K562 (cell line): Measurements from ENCODE around the gene NOTCH3. TPM values are rescaled to one million over a fixed set of nuclear protein-coding genes. Genes with fewer than 3 reads are reported as not detected.
A peak's percentile ranks its signal among the peaks of the same experiment; 100 is the strongest.

Experiments
- ATAC-seq: fragments of 200-7000 bp; cut with Tn5 transposase; 3 replicates; pipeline ENCODE4 v1.9.1; 2020; ENCODE audit warnings: moderate library complexity
- BruUV-seq: library from RNA; stranded (reverse); fragments of 400-500 nt; replicated peaks from 2 replicates; lab custom pipeline; 2021; lab: Mats Ljungman, UMichigan
- CTCF ChIA-PET: fragments of 300-600 bp; formaldehyde crosslinking; extraction: SDS; loops from one replicate; lab custom pipeline; 2021; ENCODE audit warnings: low intra/inter-chr PET ratio; lab: Yijun Ruan, JAX
- POLR2A ChIA-PET: fragments of 300-600, 350-650 bp; sonication (Branson Sonifier 250); formaldehyde crosslinking; extraction: SDS; loops from one replicate; lab custom pipeline; 2021; ENCODE audit warnings: antibody characterized with exemption, inconsistent platforms; lab: Yijun Ruan, JAX
- DNase-seq, 4 experiments: peaks; one replicate each; pipeline versions ENCODE4 v3.0.0 to v3.0.0-alpha.2; 2011 to 2018; ENCODE audit warnings: low spot score in 3 of 4, mixed read lengths in 3 of 4; ENCODE audit errors: extremely low read depth in 1 of 4
- FAIRE-seq: peaks from 2 replicates; lab custom pipeline; 2011; peaks lifted over from hg19 to GRCh38; lab: Jason Lieb, UNC
- H2AFZ ChIP-seq: 2 replicates; pipeline ENCODE4 v1.6.0; 2011; ENCODE audit warnings: low read depth, low read length, control low read depth, inconsistent platforms
- H3K27ac ChIP-seq: fragments of 200-600 bp; 3 replicates; pipeline ENCODE4 v1.8.0; 2011; ENCODE audit warnings: low read depth, mild to moderate bottlenecking, control low read depth, inconsistent platforms, low read length, moderate library complexity, mixed read lengths; ENCODE audit errors: extremely low read depth
- H3K27me3 ChIP-seq, 2 experiments: fragments of 300-600 bp in 1 of 2; 2 replicates in 1 of 2; 3 replicates in 1 of 2; pipeline versions ENCODE4 v1.6.0 to v1.8.0; 2011; ENCODE audit warnings: inconsistent platforms in 2 of 2, low read length in 2 of 2, mild to moderate bottlenecking in 1 of 2, mixed read lengths in 1 of 2, moderate library complexity in 1 of 2; ENCODE audit not compliant: control insufficient read depth in 2 of 2, insufficient read depth in 2 of 2
- H3K36me3 ChIP-seq: fragments of 300-600 bp; 3 replicates; pipeline ENCODE4 v1.8.0; 2011; ENCODE audit warnings: mild to moderate bottlenecking, low read length, inconsistent platforms; ENCODE audit not compliant: control insufficient read depth, insufficient read depth
- H3K4me1 ChIP-seq, 2 experiments: fragments of 200-600 bp in 1 of 2; replicated peaks in 1 of 2; 2 replicates in 1 of 2; 3 replicates in 1 of 2; pipeline versions ENCODE4 v1.5.1 to v1.8.0; 2011; ENCODE audit warnings: inconsistent platforms in 2 of 2, low read length in 2 of 2, mild to moderate bottlenecking in 1 of 2, mixed read lengths in 1 of 2, moderate library complexity in 1 of 2; ENCODE audit not compliant: control insufficient read depth in 2 of 2, insufficient read depth in 2 of 2
- H3K4me2 ChIP-seq: 2 replicates; pipeline ENCODE4 v1.6.1; 2011; ENCODE audit warnings: low read length, control low read depth, inconsistent platforms, mixed read lengths; ENCODE audit not compliant: insufficient read depth
- H3K4me3 ChIP-seq: fragments of 200-600 bp; sonication (generic), shearing (Covaris generic); 2 replicates; pipeline ENCODE4 v1.5.1; 2016; ENCODE audit warnings: control low read depth, inconsistent platforms
- H3K79me2 ChIP-seq: fragments of 200-600 bp; 3 replicates; pipeline ENCODE4 v1.8.0; 2011; ENCODE audit warnings: low read length, inconsistent platforms; ENCODE audit not compliant: control insufficient read depth, insufficient read depth
- H3K9ac ChIP-seq, 2 experiments: 2 replicates each; pipeline versions ENCODE4 v1.6.0 to v1.6.1; 2011; ENCODE audit warnings: low read depth in 2 of 2, low read length in 2 of 2, control low read depth in 1 of 2, inconsistent platforms in 1 of 2, mild to moderate bottlenecking in 1 of 2, mixed read lengths in 1 of 2; ENCODE audit not compliant: insufficient read depth in 1 of 2
- H3K9me1 ChIP-seq: one replicate; pipeline ENCODE4 v1.6.0; 2011; ENCODE audit warnings: inconsistent platforms, mild to moderate bottlenecking, low read length, moderate library complexity; ENCODE audit not compliant: control insufficient read depth, insufficient read depth
- H3K9me3 ChIP-seq: replicated peaks from 2 replicates; pipeline ENCODE4 v1.5.1; 2011; ENCODE audit warnings: low read depth, low read length, inconsistent platforms; ENCODE audit not compliant: control insufficient read depth, insufficient read depth
- H4K20me1 ChIP-seq: replicated peaks from 2 replicates; pipeline ENCODE4 v1.6.1; 2011; ENCODE audit warnings: low read length, inconsistent platforms, mixed read lengths; ENCODE audit not compliant: control insufficient read depth, insufficient read depth
- DEAF1 ChIP-seq: fragments of 450-650 bp; formaldehyde crosslinking; IDR thresholded peaks from 2 replicates; pipeline ENCODE4 v1.4.0; 2020; ENCODE audit warnings: mild to moderate bottlenecking, moderate library complexity
- MCM2 ChIP-seq: fragments of 450-650 bp; IDR thresholded peaks from 2 replicates; pipeline ENCODE4 v1.6.1; 2017; ENCODE audit warnings: low read depth, mild to moderate bottlenecking
- NFE2L1 ChIP-seq: fragments of 450-650 bp; IDR thresholded peaks from 2 replicates; pipeline ENCODE4 v1.6.1; 2016; ENCODE audit warnings: missing genetic modification characterization, low read depth, mild to moderate bottlenecking, missing compliant biosample characterization, moderate library complexity, borderline replicate concordance
- NR1H2 ChIP-seq: sonication (generic); formaldehyde crosslinking; IDR thresholded peaks from 2 replicates; pipeline ENCODE4 v1.4.0; 2020; ENCODE audit warnings: mild to moderate bottlenecking, missing genetic modification reagents
- POLR2G ChIP-seq: fragments of 200-400 bp; formaldehyde crosslinking; IDR thresholded peaks from 2 replicates; pipeline ENCODE4 v1.6.1; 2017; ENCODE audit warnings: low read depth, mild to moderate bottlenecking, antibody characterized with exemption, low read length, moderate library complexity
- POLR2H ChIP-seq: IDR thresholded peaks from 2 replicates; pipeline ENCODE4 v1.6.1; 2016; ENCODE audit warnings: missing genetic modification characterization, low read depth, mild to moderate bottlenecking, control low read depth, missing compliant biosample characterization, moderate library complexity
- RERE ChIP-seq: sonication (generic); formaldehyde crosslinking; IDR thresholded peaks from 2 replicates; pipeline ENCODE4 v1.8.0; 2023; ENCODE audit warnings: missing genetic modification reagents, mild to moderate bottlenecking, borderline replicate concordance
- SMAD4 ChIP-seq: fragments of 250-450 bp; sonication (Bioruptor Pico); conservative IDR thresholded peaks from 2 replicates; pipeline ENCODE4 v1.8.0; 2021; ENCODE audit warnings: inconsistent platforms, mild to moderate bottlenecking, moderate library complexity
- TAF9B ChIP-seq: fragments of 450-650 bp; IDR thresholded peaks from 2 replicates; pipeline ENCODE4 v1.6.1; 2018; ENCODE audit warnings: mild to moderate bottlenecking; ENCODE audit not compliant: partially characterized antibody
- TSC22D4 ChIP-seq: fragments of 450-650 bp; IDR thresholded peaks from 2 replicates; pipeline ENCODE4 v1.6.1; 2016; ENCODE audit warnings: missing genetic modification characterization, missing biosample characterization, control low read depth
- ZNF143 ChIP-seq: sonication (generic); formaldehyde crosslinking; IDR thresholded peaks from 2 replicates; pipeline ENCODE4 v1.9.0; 2022; ENCODE audit warnings: mild to moderate bottlenecking, missing genetic modification reagents
- ZNF398 ChIP-seq: fragments of 250-450 bp; sonication (Bioruptor Pico); IDR thresholded peaks from 2 replicates; pipeline ENCODE4 v1.8.0; 2021; ENCODE audit warnings: moderate library complexity, mild to moderate bottlenecking, inconsistent platforms
- WGBS: fragments of 100-300 bp; shearing (Covaris generic); methylation state at CpG from one replicate; pipeline ENCODE4 v1.1.6; 2016; ENCODE audit warnings: low coverage, mixed read lengths; ENCODE audit not compliant: insufficient coverage; ENCODE audit errors: missing lambda C conversion rate; 5-methylcytosine and 5-hydroxymethylcytosine counted together
- in situ Hi-C: fragments of 300-500 bp; cut with MboI; formaldehyde crosslinking; loops from 4 replicates; pipeline ENCODE4 v1.15.0; 2018; ENCODE audit warnings: inconsistent platforms, mixed read lengths
- intact Hi-C: fragments of 100-400 bp; cut with micrococcal nuclease; formaldehyde crosslinking; loops from 2 replicates; pipeline ENCODE4 v1.14.2; 2022
- polyA plus RNA-seq, 8 experiments: library from polyadenylated mRNA; depleted of rRNA in 4 of 8; stranded (reverse) in 5 of 8; unstranded in 3 of 8; fragments of >200 nt; fragmentation: Nextera tagmentation in 2 of 8; fragmentation: Illumina TruSeq in 1 of 8; extraction: Ambion mirVana in 2 of 8; extraction: Trizol in 1 of 8; gene quantifications; 2 replicates each; pipeline versions ENCODE4 v1.2.1 to v1.2.3, GENCODE V29; 2011 to 2014; ENCODE audit warnings: inconsistent platforms in 1 of 8, missing spikeins in 1 of 8
- total RNA-seq, 7 experiments: library from RNA; depleted of rRNA in 6 of 7; stranded (reverse); fragments of >200 nt in 6 of 7; fragmentation: Illumina TruSeq in 2 of 7; extraction: Trizol in 2 of 7; gene quantifications; 2 replicates each; pipeline versions ENCODE4 v1.2.1 to v1.2.3, GENCODE V29; 2011 to 2021; ENCODE audit warnings: low replicate concordance in 1 of 7

The NOTCH3 gene
- total and polyA plus RNA-seq, 9 of the 15 experiments (the other 6 are each of a cell fraction or from before 2014, with no cell fraction given) = under 0.01 to 1.2 (median 0.16) TPM

- ATAC-seq = no peak
- intact Hi-C loops = no loop called here
- Histone ChIP-seq H3K27me3 (peaks cover 6 to 35% of the 10 kb centered on the region in 2 experiments; a peak in 4 of 5 replicates), H3K79me2 (no peaks in the 10 kb centered on the region), H3K9me1 (peaks cover 4% of the 10 kb centered on the region), H3K4me3 (no peak overlapping the region), H3K36me3 (no peaks in the 10 kb centered on the region), H4K20me1 (0 out of 2 replicates have a peak, but pooled peaks cover 7% of the 10 kb centered on the region), H3K9ac (0 out of 4 replicates have a peak overlapping the region, but pooled peaks of 1 of the 2 experiments have one; percentile 40), H3K27ac (no peak overlapping the region), H3K4me2 (no peak overlapping the region), H3K4me1 (peaks cover 0 to 38% of the 10 kb centered on the region in 2 experiments; a peak in 3 of 5 replicates), H3K9me3 (no peaks in the 10 kb centered on the region), H2AFZ (no peak overlapping the region)
- ChIA-PET CTCF (no interaction called here), POLR2A (interaction anchor here (0.7 kb wide), 1 partner anchor 378 kb away, joined by 3 read pairs; no protein-coding TSS in a partner anchor)
- 2% methylated on average over 12 of the region's 12 CpGs for WGBS
- BruUV-seq = no TSS peak
- in situ Hi-C loops = no loop called here
- no peak for FAIRE-seq
- no peak for DNase-seq
- TF ChIP-seq TSC22D4 (tag) = no peak
- no peak for TF ChIP-seq NR1H2 (CRISPR knock-in tag)
- TF ChIP-seq POLR2G = no peak
- TF ChIP-seq DEAF1 (CRISPR knock-in tag) = no peak
- TF ChIP-seq MCM2 = no peak
- TF ChIP-seq SMAD4 (CRISPR knock-in tag) = no peak
- TF ChIP-seq TAF9B = no peak
- TF ChIP-seq RERE = no peak
- TF ChIP-seq NFE2L1 = no peak
- no peak for TF ChIP-seq ZNF398 (CRISPR knock-in tag)
- no peak for TF ChIP-seq POLR2H (tag)
- no peak for TF ChIP-seq ZNF143 (CRISPR knock-in tag)
These were observed 15.6 kb downstream of the NOTCH3 start for GRCh38 chr19:15185188-15185587.
